Caco-2 (cell line): ENCODE measurements around the gene CTNNA2. TPM values are rescaled to one million over a fixed set of nuclear protein-coding genes. Genes with fewer than 3 reads are reported as not detected.

Source experiments
- BruUV-seq: library from RNA; stranded (reverse); fragments of 400-500 nt; replicated peaks from 2 replicates; lab custom pipeline; 2021; lab: Mats Ljungman, UMichigan
- CTCF ChIA-PET: fragments of 300-600 bp; sonication (Branson Sonifier 250); formaldehyde crosslinking; loops from one replicate; lab custom pipeline; 2022; ENCODE audit warnings: antibody characterized with exemption; lab: Charles Lee
- POLR2A ChIA-PET: fragments of 300-600 bp; sonication (Branson Sonifier 250); formaldehyde crosslinking; loops from one replicate; lab custom pipeline; 2022; ENCODE audit warnings: antibody characterized with exemption; lab: Charles Lee
- DNase-seq, 2 experiments: peaks; one replicate each; pipeline versions ENCODE4 v3.0.0 to v3.0.0-alpha.2; 2020 to 2022
- H3K27me3 ChIP-seq: replicated peaks from 2 replicates; pipeline ENCODE4 v1.6.0; 2011; ENCODE audit warnings: low read length; ENCODE audit not compliant: control insufficient read depth, insufficient read depth
- H3K36me3 ChIP-seq: 2 replicates; pipeline ENCODE4 v1.5.1; 2011; ENCODE audit warnings: low read length; ENCODE audit not compliant: control insufficient read depth, insufficient read depth
- H3K4me1 ChIP-seq: fragments of 250-450 bp; sonication (Bioruptor Pico); 2 replicates; pipeline ENCODE4 v1.5.1; 2020; ENCODE audit warnings: mild to moderate bottlenecking
- H3K4me3 ChIP-seq: 2 replicates; pipeline ENCODE4 v1.5.1; 2011; ENCODE audit warnings: low read depth, mild to moderate bottlenecking, control low read depth, low read length
- H3K9me3 ChIP-seq: fragments of 250-450 bp; sonication (Bioruptor Pico); 2 replicates; pipeline ENCODE4 v1.5.1; 2020; ENCODE audit warnings: mild to moderate bottlenecking, moderate library complexity
- H3K27ac Mint-ChIP-seq: one replicate; pipeline ENCODE4 v1.8.0; 2022; ENCODE audit warnings: mixed read lengths; ENCODE audit not compliant: unreplicated experiment
- H3K27me3 Mint-ChIP-seq: one replicate; pipeline ENCODE4 v1.8.0; 2022; ENCODE audit warnings: mixed read lengths; ENCODE audit not compliant: insufficient read depth, unreplicated experiment
- H3K36me3 Mint-ChIP-seq: one replicate; pipeline ENCODE4 v1.8.0; 2022; ENCODE audit warnings: mild to moderate bottlenecking, mixed read lengths; ENCODE audit not compliant: insufficient read depth, unreplicated experiment
- H3K4me1 Mint-ChIP-seq: one replicate; pipeline ENCODE4 v1.8.0; 2022; ENCODE audit warnings: low read depth, mixed read lengths; ENCODE audit not compliant: unreplicated experiment
- H3K4me3 Mint-ChIP-seq: one replicate; pipeline ENCODE4 v1.8.0; 2022; ENCODE audit warnings: mild to moderate bottlenecking, moderate library complexity, mixed read lengths; ENCODE audit not compliant: unreplicated experiment
- H3K9me3 Mint-ChIP-seq: one replicate; pipeline ENCODE4 v1.8.0; 2022; ENCODE audit warnings: mixed read lengths; ENCODE audit not compliant: unreplicated experiment
- CTCF ChIP-seq, 2 experiments: fragments of 200-600 bp in 1 of 2; IDR thresholded peaks; 1 replicate in 1 of 2; 2 replicates in 1 of 2; pipeline versions ENCODE4 v1.5.1 to v1.8.0; 2011 to 2022; ENCODE audit warnings: antibody characterized with exemption in 1 of 2, control low read depth in 1 of 2, inconsistent platforms in 1 of 2, low read depth in 1 of 2, low read length in 1 of 2, mild to moderate bottlenecking in 1 of 2, moderate library complexity in 1 of 2; ENCODE audit not compliant: insufficient read depth in 1 of 2, severe bottlenecking in 1 of 2, unreplicated experiment in 1 of 2
- intact Hi-C: fragments of 100-400 bp; cut with micrococcal nuclease; formaldehyde crosslinking; loops from one replicate; pipeline ENCODE4 v1.10.0; 2022; ENCODE audit not compliant: unreplicated experiment
- total RNA-seq: library from RNA; stranded (reverse); gene quantifications from 2 replicates; pipeline ENCODE4 v1.2.3, GENCODE V29; 2022

The CTNNA2 gene
- total RNA-seq, 1 experiment from 2014 or later, result not detected

GRCh38 chr2:79944205-79944604 is 431.4 kb downstream of the CTNNA2 start:
- Mint-ChIP-seq H3K36me3 (no peaks in the 10 kb centered on the region), H3K4me3 (no peak overlapping the region), H3K4me1 (no peaks in the 10 kb centered on the region), H3K27me3 (peaks cover 16% of the 10 kb centered on the region), H3K27ac (no peak overlapping the region), H3K9me3 (no peaks in the 10 kb centered on the region)
- DNase-seq, result no peak
- POLR2A ChIA-PET, result no interaction called here
- TF ChIP-seq CTCF (IDR thresholded peaks at IDR 0.05; ENCODE audit: insufficient read depth in 1 of 2, low read depth in 1 of 2, low read length in 1 of 2, severe bottlenecking in 1 of 2, unreplicated experiment in 1 of 2), result no peak
- H3K9me3 ChIP-seq, result no peaks in the 10 kb centered on the region
- H3K36me3 ChIP-seq, result no peaks in the 10 kb centered on the region
- H3K27me3 ChIP-seq, result no peaks in the 10 kb centered on the region
- BruUV-seq, result no TSS peak
- H3K4me3 ChIP-seq, result no peak overlapping the region
- intact Hi-C loops, result no loop called here
- H3K4me1 ChIP-seq, result no peaks in the 10 kb centered on the region
- CTCF ChIA-PET, result no interaction called here

GRCh38 chr2:79945653-79946445 is 433.0 kb downstream of the CTNNA2 start:
- ChIA-PET CTCF (no interaction called here), POLR2A (no interaction called here)
- no peaks in the 10 kb centered on the region for H3K9me3 Mint-ChIP-seq
- DNase-seq, result no peak
- Histone ChIP-seq H3K27me3 (no peaks in the 10 kb centered on the region), H3K4me3 (no peak overlapping the region), H3K9me3 (no peaks in the 10 kb centered on the region), H3K36me3 (no peaks in the 10 kb centered on the region), H3K4me1 (no peaks in the 10 kb centered on the region)
- H3K27ac Mint-ChIP-seq, result no peak overlapping the region
- no peak overlapping the region for H3K4me3 Mint-ChIP-seq
- intact Hi-C loops, result no loop called here
- no peak for TF ChIP-seq CTCF (IDR thresholded peaks at IDR 0.05; ENCODE audit: insufficient read depth in 1 of 2, low read depth in 1 of 2, low read length in 1 of 2, severe bottlenecking in 1 of 2, unreplicated experiment in 1 of 2)
- H3K4me1 Mint-ChIP-seq, result no peaks in the 10 kb centered on the region
- H3K27me3 Mint-ChIP-seq, result peaks cover 16% of the 10 kb centered on the region
- no peaks in the 10 kb centered on the region for H3K36me3 Mint-ChIP-seq
- no TSS peak for BruUV-seq

GRCh38 chr2:79947751-79948150 is 434.9 kb downstream of the CTNNA2 start:
- no peaks in the 10 kb centered on the region for H3K27me3 ChIP-seq
- Mint-ChIP-seq H3K36me3 (no peaks in the 10 kb centered on the region), H3K4me1 (no peaks in the 10 kb centered on the region), H3K27ac (no peak overlapping the region), H3K4me3 (no peak overlapping the region), H3K27me3 (peaks cover 17% of the 10 kb centered on the region), H3K9me3 (no peaks in the 10 kb centered on the region)
- no peak for TF ChIP-seq CTCF (IDR thresholded peaks at IDR 0.05; ENCODE audit: insufficient read depth in 1 of 2, low read depth in 1 of 2, low read length in 1 of 2, severe bottlenecking in 1 of 2, unreplicated experiment in 1 of 2)
- no peaks in the 10 kb centered on the region for H3K36me3 ChIP-seq
- ChIA-PET POLR2A (no interaction called here), CTCF (no interaction called here)
- no peak overlapping the region for H3K4me3 ChIP-seq
- intact Hi-C loops, result no loop called here
- H3K4me1 ChIP-seq, result no peaks in the 10 kb centered on the region
- BruUV-seq, result no TSS peak
- H3K9me3 ChIP-seq, result no peaks in the 10 kb centered on the region
- DNase-seq, result no peak
